GM10266 (cell line): ENCODE results near the gene NUFIP1.

Experiments used
- DNase-seq: peaks from one replicate; pipeline ENCODE4 v3.0.0; 2012; ENCODE audit errors: extremely low spot score
- CTCF ChIP-seq: IDR thresholded peaks from 2 replicates; pipeline ENCODE4 v1.5.1; 2012; ENCODE audit warnings: mild to moderate bottlenecking, low read depth; ENCODE audit not compliant: control insufficient read depth, insufficient read depth; ENCODE audit errors: missing control alignments

Gene NUFIP1

GRCh38 chr13:44908266-44908665 is 81.0 kb downstream of the NUFIP1 start:
- TF ChIP-seq CTCF, result no peak
- DNase-seq, result no peak

GRCh38 chr13:44906713-44907112 is 82.6 kb downstream of the NUFIP1 start:
- DNase-seq, result no peak
- TF ChIP-seq CTCF, result no peak

- TF ChIP-seq CTCF, result no peak
- no peak for DNase-seq
These were observed 83.0 kb downstream of the NUFIP1 start for GRCh38 chr13:44906230-44906629.

DNA sequence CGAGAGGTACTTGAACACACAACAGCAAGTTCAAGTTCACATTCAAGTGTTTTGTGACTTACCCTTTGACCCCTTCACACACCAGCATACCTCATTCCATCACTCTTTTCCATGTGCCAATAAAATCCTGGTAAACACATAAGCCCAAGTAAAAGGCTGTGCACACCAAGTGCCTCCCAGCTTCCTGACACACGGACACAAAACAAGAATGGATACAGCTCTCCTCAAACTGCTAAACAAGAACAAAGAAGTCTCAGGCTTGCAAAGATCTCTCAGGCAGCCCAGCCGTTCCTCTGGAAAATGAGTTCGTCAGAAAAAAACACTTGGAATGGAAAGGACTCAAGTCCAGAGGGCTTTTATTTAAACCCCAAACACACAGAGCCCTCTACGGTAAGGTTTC is 83.7 kb downstream of the NUFIP1 start:
- TF ChIP-seq CTCF, result no peak
- no peak for DNase-seq

GRCh38 chr13:44904967-44905366 is 84.3 kb downstream of the NUFIP1 start:
- no peak for TF ChIP-seq CTCF
- no peak for DNase-seq

GRCh38 chr13:44903574-44903985 is 85.7 kb downstream of the NUFIP1 start:
- DNase-seq, result no peak
- TF ChIP-seq CTCF, result no peak

- DNase-seq, result no peak
- no peak for TF ChIP-seq CTCF
These were observed 86.5 kb downstream of the NUFIP1 start for GRCh38 chr13:44902738-44903137.
